ENCODE measurements around the gene CNTNAP2.

- TF ChIP-seq SP1 (IDR thresholded peaks at IDR 0.05) (no peak), LEF1 (IDR thresholded peaks at IDR 0.05; ENCODE audit: borderline replicate concordance) (no peak), HDGF (IDR thresholded peaks at IDR 0.05; ENCODE audit: borderline replicate concordance) (no peak), TARDBP (IDR thresholded peaks at IDR 0.05) (no peak), SUZ12 (IDR thresholded peaks at IDR 0.05) (no peak), NFRKB (IDR thresholded peaks at IDR 0.05) (no peak), ARNT (IDR thresholded peaks at IDR 0.05) (no peak), BHLHE40 (IDR thresholded peaks at IDR 0.05; ENCODE audit: borderline replicate concordance) (no peak)
Measured at GRCh38 chr7:146787266-146787665, 670.7 kb downstream of the CNTNAP2 start.
